NCI-H2081 treated with DMSO at 0.1 percent for 48 hours (cell line): ENCODE data around the gene SDF2.

Experiments
- DNase-seq: peaks from one replicate; lab custom pipeline; 2025; lab: John Stamatoyannopoulos, UW

The SDF2 gene

GRCh38 chr17:28661635-28662526 is at the start of gene SDF2, which contains the start of gene SUPT6H:
Gene SDF2, minus strand, starts transcription at chr17:28661906. Its CDS starts 30 bp downstream, at chr17:28661876.
Gene SUPT6H, plus strand, starts transcription at chr17:28662205. Its CDS starts 11,197 bp downstream, at chr17:28673402.
- DNase-seq = peak; percentile 41

- DNase-seq = no peak
These were observed 49.4 kb upstream of the SDF2 start for GRCh38 chr17:28710861-28711722.

GRCh38 chr17:28707339-28707720 is 45.6 kb upstream of the SDF2 start:
- no peak for DNase-seq

GRCh38 chr17:28706471-28707338 is 45.0 kb upstream of the SDF2 start:
- DNase-seq = no peak

- no peak for DNase-seq
These were observed 44.1 kb upstream of the SDF2 start for GRCh38 chr17:28705728-28706334.

- DNase-seq = no peak
These were observed 43.5 kb upstream of the SDF2 start for GRCh38 chr17:28705074-28705659.

- DNase-seq = no peak
These were observed 42.6 kb upstream of the SDF2 start for GRCh38 chr17:28704219-28704858.

GRCh38 chr17:28703552-28704218 is 42.0 kb upstream of the SDF2 start:
- no peak for DNase-seq

- DNase-seq = no peak
These were observed 41.0 kb upstream of the SDF2 start for GRCh38 chr17:28702752-28703150.

GRCh38 chr17:28702026-28702751 is 40.5 kb upstream of the SDF2 start:
- DNase-seq = no peak

GRCh38 chr17:28700830-28701492 is 39.3 kb upstream of the SDF2 start:
- DNase-seq = no peak

GRCh38 chr17:28700278-28700677 is 38.6 kb upstream of the SDF2 start:
- no peak for DNase-seq

GRCh38 chr17:28698253-28698941 is 36.7 kb upstream of the SDF2 start:
- no peak for DNase-seq

- DNase-seq = no peak
These were observed 32.2 kb upstream of the SDF2 start for GRCh38 chr17:28693869-28694268.

- no peak for DNase-seq
These were observed 27.3 kb upstream of the SDF2 start for GRCh38 chr17:28689011-28689410.

GRCh38 chr17:28688481-28688880 is 26.8 kb upstream of the SDF2 start:
- no peak for DNase-seq

GRCh38 chr17:28686296-28686695 is 24.6 kb upstream of the SDF2 start:
- no peak for DNase-seq

- DNase-seq = no peak
These were observed 23.7 kb upstream of the SDF2 start for GRCh38 chr17:28685366-28685765.
